Measurements from ENCODE around the gene PAXX. TPM values are rescaled to one million over a fixed set of nuclear protein-coding genes. Genes with fewer than 3 reads are reported as not detected.

The PAXX gene
- total and polyA plus RNA-seq, 9 of the 15 experiments (the other 6 are each of a cell fraction or from before 2014, with no cell fraction given), result 1.2 to 175 (median 38.5) TPM

DNA sequence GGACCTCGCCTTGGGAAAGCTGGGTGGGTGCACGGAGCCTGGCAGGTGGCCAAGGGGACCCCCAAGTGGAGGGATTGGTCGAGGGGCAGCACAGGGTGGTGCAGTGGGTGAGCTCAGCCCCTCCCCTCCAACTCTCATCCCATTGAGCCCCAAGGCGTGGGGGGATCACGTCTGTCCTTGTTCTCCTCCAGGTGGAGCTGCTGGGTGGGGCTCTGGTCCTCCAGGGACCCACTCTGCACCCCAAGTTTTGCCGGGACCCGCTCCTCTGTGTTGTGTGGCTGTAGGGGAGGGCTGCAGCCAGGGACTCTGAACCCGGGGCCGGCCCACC is 43.2 kb downstream of the PAXX start:
- BruUV-seq (replicated peaks), result no TSS peak
- Histone ChIP-seq H3K4me1 (replicated peaks in 1 of 2; ENCODE audit: control insufficient read depth in 2 of 2, insufficient read depth in 2 of 2, low read length in 2 of 2) (peaks cover 0 to 69% of the 10 kb centered on the region in 2 experiments; a peak in 3 of 5 replicates), H3K36me3 (ENCODE audit: control insufficient read depth, insufficient read depth, low read length) (no peaks in the 10 kb centered on the region), H3K79me2 (ENCODE audit: control insufficient read depth, insufficient read depth, low read length) (no peaks in the 10 kb centered on the region), H3K4me2 (ENCODE audit: insufficient read depth, low read length) (no peak overlapping the region), H3K9ac (ENCODE audit: insufficient read depth in 1 of 2, low read depth in 2 of 2, low read length in 2 of 2) (no peak overlapping the region), H3K9me1 (ENCODE audit: control insufficient read depth, insufficient read depth, low read length) (no peaks in the 10 kb centered on the region), H3K9me3 (replicated peaks; ENCODE audit: control insufficient read depth, insufficient read depth, low read depth, low read length) (no peaks in the 10 kb centered on the region), H3K27me3 (ENCODE audit: control insufficient read depth in 2 of 2, insufficient read depth in 2 of 2, low read length in 2 of 2) (peaks cover 0 to 16% of the 10 kb centered on the region in 2 experiments; a peak in 1 of 5 replicates), H2AFZ (ENCODE audit: low read depth, low read length) (0 out of 2 replicates have a peak overlapping the region, but pooled peaks have one; percentile 37), H3K27ac (ENCODE audit: extremely low read depth, low read depth, low read length) (no peak overlapping the region), H4K20me1 (replicated peaks; ENCODE audit: control insufficient read depth, insufficient read depth, low read length) (no peaks in the 10 kb centered on the region), H3K4me3 (no peak overlapping the region)
- FAIRE-seq (no peak), ATAC-seq (peak; percentile 62), DNase-seq (ENCODE audit: extremely low read depth in 1 of 4, low spot score in 3 of 4) (peak in 1 of 4 experiments; percentile 24)
- ChIA-PET POLR2A (interaction anchor here (0.6 to 1.8 kb wide), 9 partner anchors 9 to 475 kb away, joined by 3 to 8 read pairs (median 3); partner anchors contain the start of genes DPP7 and SAPCD2), CTCF (ENCODE audit: low intra/inter-chr PET ratio) (interaction anchor here (2.2 to 3.7 kb wide), 2 partner anchors 87 to 248 kb away, joined by 10 to 47 read pairs; no protein-coding TSS in a partner anchor)
- intact Hi-C loops (cut with micrococcal nuclease), result loop anchor here (1.0 to 2.0 kb wide), 4 partner anchors 31 to 193 kb away; partner anchors contain the start of gene AJM1
- WGBS (ENCODE audit: insufficient coverage, low coverage, missing lambda C conversion rate), result 20% methylated on average over 8 of the region's 9 CpGs
- TF ChIP-seq SREBF2 (CRISPR knock-in tag; IDR thresholded peaks at IDR 0.05) (no peak), NFE2L1 (tag; IDR thresholded peaks at IDR 0.05; ENCODE audit: borderline replicate concordance, low read depth) (no peak), ZNF274 (IDR thresholded peaks at IDR 0.05; ENCODE audit: borderline replicate concordance, low read depth, low read length) (no peak), HMG20B (CRISPR knock-in tag; IDR thresholded peaks at IDR 0.05) (no peak), MTA2 (IDR thresholded peaks at IDR 0.05; ENCODE audit: low read depth) (no peak), PHB2 (IDR thresholded peaks at IDR 0.05; ENCODE audit: low read depth) (no peak), PCBP1 (IDR thresholded peaks at IDR 0.05; ENCODE audit: low read depth, low read length, poor library complexity, severe bottlenecking) (no peak), GTF2F1 (IDR thresholded peaks at IDR 0.05; ENCODE audit: low read depth, low read length) (no peak), ESRRA (IDR thresholded peaks at IDR 0.05; ENCODE audit: borderline replicate concordance, low read depth) (0 out of 2 replicates have a peak, but pooled peaks have one; percentile 0), KLF16 (IDR thresholded peaks at IDR 0.05) (0 out of 2 replicates have a peak, but pooled peaks have one; percentile 2)
- TF ChIP-seq, protein P1, sequence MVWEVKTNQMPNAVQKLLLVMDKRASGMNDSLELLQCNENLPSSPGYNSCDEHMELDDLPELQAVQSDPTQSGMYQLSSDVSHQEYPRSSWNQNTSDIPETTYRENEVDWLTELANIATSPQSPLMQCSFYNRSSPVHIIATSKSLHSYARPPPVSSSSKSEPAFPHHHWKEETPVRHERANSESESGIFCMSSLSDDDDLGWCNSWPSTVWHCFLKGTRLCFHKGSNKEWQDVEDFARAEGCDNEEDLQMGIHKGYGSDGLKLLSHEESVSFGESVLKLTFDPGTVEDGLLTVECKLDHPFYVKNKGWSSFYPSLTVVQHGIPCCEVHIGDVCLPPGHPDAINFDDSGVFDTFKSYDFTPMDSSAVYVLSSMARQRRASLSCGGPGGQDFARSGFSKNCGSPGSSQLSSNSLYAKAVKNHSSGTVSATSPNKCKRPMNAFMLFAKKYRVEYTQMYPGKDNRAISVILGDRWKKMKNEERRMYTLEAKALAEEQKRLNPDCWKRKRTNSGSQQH (CRISPR knock-in tag; IDR thresholded peaks at IDR 0.05), result no peak
- TF ChIP-seq, protein P2, sequence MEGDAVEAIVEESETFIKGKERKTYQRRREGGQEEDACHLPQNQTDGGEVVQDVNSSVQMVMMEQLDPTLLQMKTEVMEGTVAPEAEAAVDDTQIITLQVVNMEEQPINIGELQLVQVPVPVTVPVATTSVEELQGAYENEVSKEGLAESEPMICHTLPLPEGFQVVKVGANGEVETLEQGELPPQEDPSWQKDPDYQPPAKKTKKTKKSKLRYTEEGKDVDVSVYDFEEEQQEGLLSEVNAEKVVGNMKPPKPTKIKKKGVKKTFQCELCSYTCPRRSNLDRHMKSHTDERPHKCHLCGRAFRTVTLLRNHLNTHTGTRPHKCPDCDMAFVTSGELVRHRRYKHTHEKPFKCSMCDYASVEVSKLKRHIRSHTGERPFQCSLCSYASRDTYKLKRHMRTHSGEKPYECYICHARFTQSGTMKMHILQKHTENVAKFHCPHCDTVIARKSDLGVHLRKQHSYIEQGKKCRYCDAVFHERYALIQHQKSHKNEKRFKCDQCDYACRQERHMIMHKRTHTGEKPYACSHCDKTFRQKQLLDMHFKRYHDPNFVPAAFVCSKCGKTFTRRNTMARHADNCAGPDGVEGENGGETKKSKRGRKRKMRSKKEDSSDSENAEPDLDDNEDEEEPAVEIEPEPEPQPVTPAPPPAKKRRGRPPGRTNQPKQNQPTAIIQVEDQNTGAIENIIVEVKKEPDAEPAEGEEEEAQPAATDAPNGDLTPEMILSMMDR (IDR thresholded peaks at IDR 0.05 in 2 of 3, conservative IDR thresholded peaks at IDR 0.05 in 1 of 3; ENCODE audit: insufficient read depth in 2 of 3, low read depth in 1 of 3, low read length in 3 of 3), result peak in 1 of 3 experiments; percentile 22; a peak in 1 of 6 replicates
- TF ChIP-seq, protein P3, sequence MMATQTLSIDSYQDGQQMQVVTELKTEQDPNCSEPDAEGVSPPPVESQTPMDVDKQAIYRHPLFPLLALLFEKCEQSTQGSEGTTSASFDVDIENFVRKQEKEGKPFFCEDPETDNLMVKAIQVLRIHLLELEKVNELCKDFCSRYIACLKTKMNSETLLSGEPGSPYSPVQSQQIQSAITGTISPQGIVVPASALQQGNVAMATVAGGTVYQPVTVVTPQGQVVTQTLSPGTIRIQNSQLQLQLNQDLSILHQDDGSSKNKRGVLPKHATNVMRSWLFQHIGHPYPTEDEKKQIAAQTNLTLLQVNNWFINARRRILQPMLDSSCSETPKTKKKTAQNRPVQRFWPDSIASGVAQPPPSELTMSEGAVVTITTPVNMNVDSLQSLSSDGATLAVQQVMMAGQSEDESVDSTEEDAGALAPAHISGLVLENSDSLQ (IDR thresholded peaks at IDR 0.05), result no peak
- TF ChIP-seq, protein P4, sequence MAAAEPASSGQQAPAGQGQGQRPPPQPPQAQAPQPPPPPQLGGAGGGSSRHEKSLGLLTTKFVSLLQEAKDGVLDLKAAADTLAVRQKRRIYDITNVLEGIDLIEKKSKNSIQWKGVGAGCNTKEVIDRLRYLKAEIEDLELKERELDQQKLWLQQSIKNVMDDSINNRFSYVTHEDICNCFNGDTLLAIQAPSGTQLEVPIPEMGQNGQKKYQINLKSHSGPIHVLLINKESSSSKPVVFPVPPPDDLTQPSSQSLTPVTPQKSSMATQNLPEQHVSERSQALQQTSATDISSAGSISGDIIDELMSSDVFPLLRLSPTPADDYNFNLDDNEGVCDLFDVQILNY (CRISPR knock-in tag; IDR thresholded peaks at IDR 0.05), result no peak
- in situ Hi-C loops (cut with MboI), result loop anchor here (5.0 kb wide), 2 partner anchors 88 to 263 kb away; partner anchors contain the start of gene C8G

Measured in K562 (cell line).